ENCODE data around the gene LMCD1.
A peak's percentile ranks its signal among the peaks of the same experiment; 100 is the strongest.

Gene LMCD1

GRCh38 chr3:8554696-8555095 is 53.1 kb downstream of the LMCD1 start:
- no peaks in the 10 kb centered on the region for H3K9me3 Mint-ChIP-seq
- no peak overlapping the region for H3K4me3 Mint-ChIP-seq
- DNase-seq, result no peak
- no peaks in the 10 kb centered on the region for H3K27me3 Mint-ChIP-seq
- no peak for ATAC-seq
- no peaks in the 10 kb centered on the region for H3K4me1 Mint-ChIP-seq
- H3K27ac Mint-ChIP-seq, result no peak overlapping the region

DNA sequence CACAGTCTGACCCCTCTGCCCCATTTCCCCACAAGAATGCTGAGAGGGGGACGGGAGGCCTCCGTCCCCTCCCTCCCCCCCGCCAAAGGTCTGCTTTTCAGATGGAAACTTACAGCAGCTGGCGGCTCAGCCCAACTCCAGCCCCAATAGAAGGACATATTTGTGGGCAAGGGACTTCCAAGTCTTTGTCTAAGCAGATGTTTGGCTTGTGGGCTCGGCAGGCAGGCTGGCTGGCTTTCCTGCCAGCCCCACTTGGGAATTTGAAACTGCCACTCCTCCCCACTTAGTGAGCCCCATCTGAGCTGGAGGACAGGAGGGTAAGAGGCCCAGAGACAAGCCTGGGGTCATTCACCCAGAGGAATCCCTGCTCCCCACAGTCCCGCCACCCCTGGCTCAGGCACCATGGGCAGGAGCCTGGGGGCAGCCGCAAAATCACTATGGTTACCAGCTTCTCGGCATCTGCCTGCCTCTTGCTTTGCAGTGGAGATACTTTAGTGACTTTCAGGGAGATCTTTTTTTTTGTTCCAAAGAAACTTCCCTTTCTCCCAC is 53.6 kb downstream of the LMCD1 start:
- ATAC-seq, result no peak
- no peaks in the 10 kb centered on the region for H3K4me1 Mint-ChIP-seq
- H3K27ac Mint-ChIP-seq, result no peak overlapping the region
- no peak for DNase-seq
- H3K4me3 Mint-ChIP-seq, result no peak overlapping the region
- H3K27me3 Mint-ChIP-seq, result no peaks in the 10 kb centered on the region
- H3K9me3 Mint-ChIP-seq, result no peaks in the 10 kb centered on the region

- no peaks in the 10 kb centered on the region for H3K4me1 Mint-ChIP-seq
- no peak for ATAC-seq
- H3K4me3 Mint-ChIP-seq, result no peak overlapping the region
- no peak overlapping the region for H3K27ac Mint-ChIP-seq
- no peaks in the 10 kb centered on the region for H3K27me3 Mint-ChIP-seq
- no peaks in the 10 kb centered on the region for H3K9me3 Mint-ChIP-seq
- no peak for DNase-seq
Observed at GRCh38 chr3:8555725-8556472, 54.3 kb downstream of the LMCD1 start.

- Mint-ChIP-seq H3K4me3 (no peak overlapping the region), H3K4me1 (no peaks in the 10 kb centered on the region), H3K27me3 (no peaks in the 10 kb centered on the region), H3K9me3 (no peaks in the 10 kb centered on the region), H3K27ac (no peak overlapping the region)
- DNase-seq, result no peak
- no peak for ATAC-seq
Observed at GRCh38 chr3:8556473-8556869, 54.8 kb downstream of the LMCD1 start.

DNA sequence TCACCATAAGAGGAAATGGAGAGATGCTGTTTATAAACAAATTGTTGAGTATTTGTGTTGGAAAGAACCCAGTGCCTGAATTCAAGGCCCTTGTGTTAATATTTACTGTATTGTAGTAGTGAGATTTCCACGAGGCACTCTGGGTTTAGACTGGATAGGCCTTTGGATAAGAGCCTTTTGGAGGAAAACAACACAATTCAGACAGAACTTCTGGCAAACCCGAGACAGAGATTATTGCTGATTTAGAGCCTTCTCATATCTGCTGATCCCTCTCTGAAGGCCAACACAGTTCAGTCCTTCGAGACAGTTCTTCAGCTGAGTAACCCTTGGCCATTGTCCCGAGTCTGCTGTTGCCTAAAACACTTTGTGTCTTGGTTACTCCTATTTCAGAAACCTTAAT is 55.7 kb downstream of the LMCD1 start:
- Mint-ChIP-seq H3K4me3 (no peak overlapping the region), H3K4me1 (no peaks in the 10 kb centered on the region), H3K27ac (peak overlapping the region in 1 of 2 donors; percentile 60), H3K27me3 (no peaks in the 10 kb centered on the region), H3K9me3 (no peaks in the 10 kb centered on the region)
- DNase-seq (no peak), ATAC-seq (no peak)

GRCh38 chr3:8558645-8559044 is 57.0 kb downstream of the LMCD1 start:
- Mint-ChIP-seq H3K27me3 (no peaks in the 10 kb centered on the region), H3K9me3 (no peaks in the 10 kb centered on the region), H3K4me1 (no peaks in the 10 kb centered on the region), H3K27ac (no peak overlapping the region), H3K4me3 (no peak overlapping the region)
- ATAC-seq (no peak), DNase-seq (no peak)

GRCh38 chr3:8559351-8559750 is 57.7 kb downstream of the LMCD1 start:
- ATAC-seq, result no peak
- DNase-seq, result no peak
- no peak overlapping the region for H3K4me3 Mint-ChIP-seq
- no peaks in the 10 kb centered on the region for H3K9me3 Mint-ChIP-seq
- no peaks in the 10 kb centered on the region for H3K27me3 Mint-ChIP-seq
- no peaks in the 10 kb centered on the region for H3K4me1 Mint-ChIP-seq
- H3K27ac Mint-ChIP-seq, result no peak overlapping the region

DNA sequence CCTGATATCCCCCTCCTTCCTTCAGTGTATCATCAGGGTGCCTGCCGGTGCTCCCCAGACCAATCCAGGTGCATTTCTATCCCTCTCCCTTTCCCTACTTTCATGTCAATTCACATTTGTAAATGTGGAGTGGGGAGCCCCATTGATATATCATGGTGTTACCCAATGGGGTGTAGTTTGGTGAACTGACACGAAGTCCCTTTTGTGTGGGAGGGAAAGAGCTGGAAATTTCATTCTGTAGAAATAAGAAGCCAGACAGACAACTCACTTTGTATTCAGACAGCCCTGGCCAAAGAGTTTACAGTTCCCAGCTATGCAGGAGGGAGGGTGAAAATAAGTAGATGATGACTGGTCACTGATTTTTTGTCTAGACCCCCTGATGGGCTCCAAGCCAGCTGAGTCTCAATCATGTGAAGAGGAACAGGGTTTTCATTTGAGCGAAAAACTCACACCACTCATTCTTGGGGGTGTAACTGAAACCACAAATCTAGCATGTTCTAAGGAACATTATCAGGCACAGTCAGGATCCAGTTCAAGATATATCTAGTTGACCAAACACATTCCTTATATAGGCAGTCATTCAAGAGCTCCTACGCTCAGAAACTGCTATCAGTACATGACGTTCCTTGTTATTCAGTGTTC is 58.9 kb downstream of the LMCD1 start:
- no peak for DNase-seq
- H3K27me3 Mint-ChIP-seq, result no peaks in the 10 kb centered on the region
- ATAC-seq, result no peak
- H3K9me3 Mint-ChIP-seq, result no peaks in the 10 kb centered on the region
- H3K27ac Mint-ChIP-seq, result no peak overlapping the region
- H3K4me3 Mint-ChIP-seq, result no peak overlapping the region
- no peaks in the 10 kb centered on the region for H3K4me1 Mint-ChIP-seq

- DNase-seq (no peak), ATAC-seq (no peak)
- no peaks in the 10 kb centered on the region for H3K4me1 Mint-ChIP-seq
- H3K27ac Mint-ChIP-seq, result no peak overlapping the region
- no peak overlapping the region for H3K4me3 Mint-ChIP-seq
- no peaks in the 10 kb centered on the region for H3K27me3 Mint-ChIP-seq
- no peaks in the 10 kb centered on the region for H3K9me3 Mint-ChIP-seq
Observed at GRCh38 chr3:8561370-8561769, 59.7 kb downstream of the LMCD1 start.

- no peaks in the 10 kb centered on the region for H3K27me3 Mint-ChIP-seq
- H3K4me3 Mint-ChIP-seq, result no peak overlapping the region
- no peaks in the 10 kb centered on the region for H3K9me3 Mint-ChIP-seq
- H3K27ac Mint-ChIP-seq, result peak overlapping the region in 1 of 2 donors; percentile 49
- ATAC-seq, result no peak
- H3K4me1 Mint-ChIP-seq, result no peaks in the 10 kb centered on the region
- no peak for DNase-seq
Observed at GRCh38 chr3:8562081-8562595, 60.5 kb downstream of the LMCD1 start.

DNA sequence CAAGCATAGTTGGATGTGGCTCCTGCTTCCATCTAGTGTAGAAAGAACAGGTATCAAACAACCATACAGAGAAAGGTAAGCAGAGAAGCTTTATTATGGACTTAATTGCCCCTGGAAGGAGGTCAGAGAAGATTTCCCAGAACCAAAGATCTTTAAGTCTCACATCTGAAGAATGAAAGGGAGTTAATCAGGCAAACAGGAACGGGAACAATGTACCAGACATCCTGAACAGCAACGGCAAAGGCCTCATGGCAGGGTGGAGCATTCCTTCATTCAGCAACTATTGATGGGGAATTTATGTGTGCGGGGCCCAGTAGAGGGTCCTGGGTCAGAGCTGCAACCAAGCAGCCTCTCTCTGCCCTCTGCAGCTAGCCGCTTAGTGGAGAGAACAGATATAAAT is 61.5 kb downstream of the LMCD1 start:
- ATAC-seq (no peak), DNase-seq (no peak)
- Mint-ChIP-seq H3K4me1 (no peaks in the 10 kb centered on the region), H3K27ac (no peak overlapping the region), H3K9me3 (no peaks in the 10 kb centered on the region), H3K27me3 (no peaks in the 10 kb centered on the region), H3K4me3 (no peak overlapping the region)

GRCh38 chr3:8563597-8563996 is 62.0 kb downstream of the LMCD1 start:
- no peaks in the 10 kb centered on the region for H3K27me3 Mint-ChIP-seq
- no peak for DNase-seq
- H3K4me1 Mint-ChIP-seq, result no peaks in the 10 kb centered on the region
- H3K4me3 Mint-ChIP-seq, result no peak overlapping the region
- no peak overlapping the region for H3K27ac Mint-ChIP-seq
- no peaks in the 10 kb centered on the region for H3K9me3 Mint-ChIP-seq
- no peak for ATAC-seq

DNA sequence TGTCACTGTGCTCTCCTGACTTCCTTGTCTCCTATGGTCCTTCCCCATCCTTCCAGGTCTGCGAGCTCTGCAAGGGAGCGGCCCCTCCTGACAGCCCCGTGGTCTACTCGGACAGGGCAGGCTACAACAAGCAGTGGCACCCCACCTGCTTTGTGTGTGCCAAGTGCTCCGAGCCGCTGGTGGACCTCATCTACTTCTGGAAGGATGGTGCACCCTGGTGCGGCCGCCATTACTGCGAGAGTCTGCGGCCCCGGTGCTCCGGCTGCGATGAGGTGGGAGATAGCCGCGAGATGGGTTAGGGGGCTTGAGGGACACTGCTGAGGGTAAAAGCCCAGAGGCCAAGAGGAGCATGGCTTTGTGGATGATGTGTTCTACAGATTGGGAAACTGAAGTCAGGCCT is 63.8 kb downstream of the LMCD1 start:
- no peaks in the 10 kb centered on the region for H3K27me3 Mint-ChIP-seq
- no peaks in the 10 kb centered on the region for H3K9me3 Mint-ChIP-seq
- peaks cover 4% of the 10 kb centered on the region for H3K4me1 Mint-ChIP-seq
- no peak for ATAC-seq
- H3K27ac Mint-ChIP-seq, result no peak overlapping the region
- no peak overlapping the region for H3K4me3 Mint-ChIP-seq
- DNase-seq, result no peak

DNA sequence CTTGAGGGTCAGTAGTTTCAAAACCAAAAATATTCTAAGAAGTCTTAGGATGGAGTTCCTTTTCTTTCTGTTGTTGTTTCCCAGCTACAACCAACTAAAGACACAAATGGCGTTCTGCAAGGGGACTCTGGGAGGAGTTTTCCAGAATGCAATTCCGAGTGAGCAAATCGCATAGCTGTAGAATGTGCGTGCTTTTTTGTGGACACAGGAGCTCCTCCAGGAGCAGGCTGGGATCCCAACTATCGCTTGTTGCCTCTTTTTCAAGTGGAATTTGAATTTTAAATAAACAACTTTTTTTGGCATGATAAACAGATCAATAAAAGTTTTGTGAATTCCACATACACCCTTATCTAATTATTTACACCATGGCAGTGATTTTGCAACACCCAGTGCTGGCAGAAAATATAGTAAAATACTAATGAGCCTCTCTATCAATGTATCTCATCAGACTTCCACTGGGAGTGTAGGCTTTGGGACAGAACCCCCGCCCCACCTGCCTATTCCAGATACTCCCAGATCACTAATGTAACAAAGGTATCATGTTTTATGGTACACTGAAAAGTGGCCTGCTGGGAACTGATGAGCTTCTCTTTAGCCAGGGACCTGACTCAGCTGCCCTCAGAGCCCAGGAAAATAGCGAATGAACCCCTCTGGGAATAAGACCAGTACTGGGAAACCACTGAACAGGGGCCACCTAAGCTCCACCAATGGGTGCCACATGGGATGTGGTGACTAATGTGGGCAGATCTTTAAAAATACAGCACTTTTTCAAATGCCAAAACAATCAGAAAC is 66.4 kb downstream of the LMCD1 start:
- Mint-ChIP-seq H3K4me1 (peaks cover 16% of the 10 kb centered on the region), H3K9me3 (no peaks in the 10 kb centered on the region), H3K4me3 (no peak overlapping the region), H3K27me3 (no peaks in the 10 kb centered on the region), H3K27ac (no peak overlapping the region)
- DNase-seq, result no peak
- ATAC-seq, result no peak

- Mint-ChIP-seq H3K27me3 (no peaks in the 10 kb centered on the region), H3K4me1 (peaks cover 16% of the 10 kb centered on the region), H3K27ac (peak overlapping the region in 1 of 2 donors; percentile 55), H3K4me3 (no peak overlapping the region), H3K9me3 (no peaks in the 10 kb centered on the region)
- ATAC-seq (peak; percentile 67), DNase-seq (no peak)
Observed at GRCh38 chr3:8571256-8571655, 69.6 kb downstream of the LMCD1 start.

Measured in stimulated activated naive CD8-positive, alpha-beta T cell treated with anti-CD3 and anti-CD28 coated beads, Interleukin-15, amount 100 ng/mL, for 72 hours (primary cell).